Activated naive CD8-positive, alpha-beta T cell treated with anti-CD3 and anti-CD28 coated beads, Interleukin-2, amount 50 U/mL, for 24 hours (primary cell): Measurements from ENCODE around the gene KCP.

Source experiments
- ATAC-seq: fragments of 150-1000 bp; cut with Tn5 transposase; one replicate; pipeline ENCODE4 v1.10.0; 2021
- DNase-seq: peaks from one replicate; pipeline ENCODE4 v3.0.0; 2021
- H3K27ac Mint-ChIP-seq: one replicate; pipeline ENCODE4 v1.8.0; 2021; ENCODE audit warnings: mild to moderate bottlenecking, mixed read lengths
- H3K27me3 Mint-ChIP-seq: one replicate; pipeline ENCODE4 v1.8.0; 2021; ENCODE audit warnings: mixed read lengths
- H3K36me3 Mint-ChIP-seq: one replicate; pipeline ENCODE4 v1.8.0; 2021; ENCODE audit warnings: low read depth, mixed read lengths
- H3K4me1 Mint-ChIP-seq: one replicate; pipeline ENCODE4 v1.8.0; 2021; ENCODE audit warnings: mixed read lengths
- H3K4me3 Mint-ChIP-seq: one replicate; pipeline ENCODE4 v1.8.0; 2021; ENCODE audit warnings: mild to moderate bottlenecking, moderate library complexity, mixed read lengths
- H3K9me3 Mint-ChIP-seq: one replicate; pipeline ENCODE4 v1.8.0; 2021; ENCODE audit warnings: mixed read lengths

The KCP gene

GRCh38 chr7:128941946-128942526 is 31.5 kb upstream of the KCP start:
- ATAC-seq = no peak
- Mint-ChIP-seq H3K36me3 (no peaks in the 10 kb centered on the region), H3K4me1 (peaks cover 27% of the 10 kb centered on the region), H3K27ac (no peak overlapping the region), H3K9me3 (no peaks in the 10 kb centered on the region), H3K4me3 (no peak overlapping the region), H3K27me3 (peaks cover 9% of the 10 kb centered on the region)
- DNase-seq = no peak

GRCh38 chr7:128941323-128941890 is 30.9 kb upstream of the KCP start:
- DNase-seq (no peak), ATAC-seq (no peak)
- Mint-ChIP-seq H3K4me1 (peaks cover 28% of the 10 kb centered on the region), H3K4me3 (peak overlapping the region; percentile 64), H3K27ac (peak overlapping the region; percentile 7), H3K36me3 (no peaks in the 10 kb centered on the region), H3K27me3 (peaks cover 14% of the 10 kb centered on the region), H3K9me3 (no peaks in the 10 kb centered on the region)

- DNase-seq = peak; percentile 45
- Mint-ChIP-seq H3K27ac (peak overlapping the region; percentile 7), H3K27me3 (peaks cover 18% of the 10 kb centered on the region), H3K4me1 (peaks cover 28% of the 10 kb centered on the region), H3K4me3 (peak overlapping the region; percentile 64), H3K9me3 (no peaks in the 10 kb centered on the region), H3K36me3 (no peaks in the 10 kb centered on the region)
- ATAC-seq = peak; percentile 33
Measured at GRCh38 chr7:128940494-128941322, 30.2 kb upstream of the KCP start.

GRCh38 chr7:128939861-128940410 is 29.4 kb upstream of the KCP start:
- Mint-ChIP-seq H3K36me3 (no peaks in the 10 kb centered on the region), H3K27me3 (peaks cover 21% of the 10 kb centered on the region), H3K4me3 (peak overlapping the region; percentile 64), H3K4me1 (peaks cover 28% of the 10 kb centered on the region), H3K27ac (no peak overlapping the region), H3K9me3 (no peaks in the 10 kb centered on the region)
- ATAC-seq (no peak), DNase-seq (no peak)

- Mint-ChIP-seq H3K27me3 (peaks cover 21% of the 10 kb centered on the region), H3K4me3 (peak overlapping the region; percentile 83), H3K4me1 (peaks cover 31% of the 10 kb centered on the region), H3K9me3 (no peaks in the 10 kb centered on the region), H3K27ac (no peak overlapping the region), H3K36me3 (no peaks in the 10 kb centered on the region)
- DNase-seq (peak; percentile 27), ATAC-seq (peak; percentile 35)
Measured at GRCh38 chr7:128939075-128939860, 28.8 kb upstream of the KCP start.

GRCh38 chr7:128938544-128939074 is 28.1 kb upstream of the KCP start:
- Mint-ChIP-seq H3K9me3 (no peaks in the 10 kb centered on the region), H3K36me3 (no peaks in the 10 kb centered on the region), H3K4me1 (peaks cover 34% of the 10 kb centered on the region), H3K4me3 (peak overlapping the region; percentile 83), H3K27ac (peak overlapping the region; percentile 68), H3K27me3 (peaks cover 21% of the 10 kb centered on the region)
- ATAC-seq (peak; percentile 11), DNase-seq (peak; percentile 26)

GRCh38 chr7:128937647-128938543 is 27.4 kb upstream of the KCP start, which contains the start of gene IRF5:
Gene IRF5 (plus strand): TSS chr7:128937927. CDS start chr7:128942082, 4,155 bp downstream.
- H3K27me3 Mint-ChIP-seq = peaks cover 25% of the 10 kb centered on the region
- peak; percentile 27 for DNase-seq
- H3K9me3 Mint-ChIP-seq = no peaks in the 10 kb centered on the region
- H3K27ac Mint-ChIP-seq = peak within 1 kb of the TSS; percentile 68
- ATAC-seq = peak; percentile 5
- peaks cover 2% of the 10 kb centered on the region for H3K36me3 Mint-ChIP-seq
- H3K4me3 Mint-ChIP-seq = peak within 1 kb of the TSS; percentile 83
- H3K4me1 Mint-ChIP-seq = peaks cover 41% of the 10 kb centered on the region

GRCh38 chr7:128937271-128937646 is 26.8 kb upstream of the KCP start:
- Mint-ChIP-seq H3K9me3 (no peaks in the 10 kb centered on the region), H3K27ac (no peak overlapping the region), H3K4me3 (peak overlapping the region; percentile 66), H3K4me1 (peaks cover 42% of the 10 kb centered on the region), H3K36me3 (peaks cover 2% of the 10 kb centered on the region), H3K27me3 (peaks cover 25% of the 10 kb centered on the region)
- no peak for DNase-seq
- no peak for ATAC-seq

GRCh38 chr7:128936798-128937197 is 26.3 kb upstream of the KCP start:
- peaks cover 2% of the 10 kb centered on the region for H3K36me3 Mint-ChIP-seq
- H3K9me3 Mint-ChIP-seq = no peaks in the 10 kb centered on the region
- no peak overlapping the region for H3K27ac Mint-ChIP-seq
- H3K4me1 Mint-ChIP-seq = peaks cover 42% of the 10 kb centered on the region
- ATAC-seq (no peak), DNase-seq (no peak)
- peaks cover 25% of the 10 kb centered on the region for H3K27me3 Mint-ChIP-seq
- peak overlapping the region; percentile 66 for H3K4me3 Mint-ChIP-seq

GRCh38 chr7:128935342-128935730 is 24.8 kb upstream of the KCP start:
- DNase-seq = no peak
- H3K9me3 Mint-ChIP-seq = no peaks in the 10 kb centered on the region
- peaks cover 2% of the 10 kb centered on the region for H3K36me3 Mint-ChIP-seq
- peaks cover 25% of the 10 kb centered on the region for H3K27me3 Mint-ChIP-seq
- H3K4me3 Mint-ChIP-seq = no peak overlapping the region
- peaks cover 32% of the 10 kb centered on the region for H3K4me1 Mint-ChIP-seq
- ATAC-seq = no peak
- H3K27ac Mint-ChIP-seq = no peak overlapping the region

GRCh38 chr7:128934361-128935341 is 24.1 kb upstream of the KCP start:
- Mint-ChIP-seq H3K27ac (no peak overlapping the region), H3K9me3 (no peaks in the 10 kb centered on the region), H3K4me3 (no peak overlapping the region), H3K4me1 (peaks cover 25% of the 10 kb centered on the region), H3K27me3 (peaks cover 25% of the 10 kb centered on the region), H3K36me3 (peaks cover 2% of the 10 kb centered on the region)
- DNase-seq = no peak
- ATAC-seq = no peak

- Mint-ChIP-seq H3K9me3 (no peaks in the 10 kb centered on the region), H3K4me1 (peaks cover 20% of the 10 kb centered on the region), H3K36me3 (peaks cover 2% of the 10 kb centered on the region), H3K27ac (peak overlapping the region; percentile 77), H3K4me3 (peak overlapping the region; percentile 65), H3K27me3 (peaks cover 24% of the 10 kb centered on the region)
- peak; percentile 61 for ATAC-seq
- DNase-seq = peak; percentile 32
Measured at GRCh38 chr7:128933180-128933891, 22.8 kb upstream of the KCP start.
